ENCODE results near the gene GPC5.
"Not testable (repeated sequence)": the region's sequence is repeated elsewhere in the genome, so short reads cannot be mapped to it uniquely, and the experiment has no call there.

The GPC5 gene

DNA sequence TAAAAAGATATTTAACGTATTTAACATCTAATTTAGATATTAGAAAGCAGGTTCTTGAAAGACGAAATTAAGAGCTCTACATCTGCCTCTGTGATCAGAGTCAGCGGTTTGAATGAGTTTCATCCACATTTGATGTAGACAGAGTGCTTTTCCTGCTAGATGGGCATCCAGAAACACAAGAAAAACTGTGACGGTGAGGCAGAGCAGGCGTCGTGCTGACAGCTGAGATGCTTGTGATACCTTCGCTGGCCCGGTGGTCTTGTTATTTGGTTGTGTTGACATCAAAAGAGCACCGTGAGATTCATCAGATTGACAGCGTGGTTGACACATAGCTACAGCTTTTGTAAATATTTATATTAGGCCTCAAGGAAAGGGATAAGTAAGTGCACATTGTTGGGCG lies 399.1 kb downstream of the GPC5 start:
- no peak for DNase-seq

DNA sequence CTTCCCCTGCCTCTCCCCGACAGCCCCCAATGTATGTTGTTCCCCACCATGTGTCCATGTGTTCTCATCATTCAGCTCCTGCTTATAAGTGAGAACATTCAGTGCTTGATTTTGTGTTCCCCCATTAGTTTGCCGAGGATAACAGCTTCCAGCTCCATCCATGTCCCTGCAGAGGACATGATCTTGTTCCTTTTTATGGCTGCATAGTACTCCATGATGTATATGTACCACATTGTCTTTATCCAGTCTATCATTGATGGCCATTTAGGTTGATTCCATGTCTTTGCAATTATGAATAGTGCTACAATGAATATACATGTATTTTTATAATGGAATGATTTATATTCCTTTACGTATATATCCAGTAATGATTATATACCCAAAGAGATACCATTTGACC lies 399.9 kb downstream of the GPC5 start:
- not testable (repeated sequence) for DNase-seq

DNA sequence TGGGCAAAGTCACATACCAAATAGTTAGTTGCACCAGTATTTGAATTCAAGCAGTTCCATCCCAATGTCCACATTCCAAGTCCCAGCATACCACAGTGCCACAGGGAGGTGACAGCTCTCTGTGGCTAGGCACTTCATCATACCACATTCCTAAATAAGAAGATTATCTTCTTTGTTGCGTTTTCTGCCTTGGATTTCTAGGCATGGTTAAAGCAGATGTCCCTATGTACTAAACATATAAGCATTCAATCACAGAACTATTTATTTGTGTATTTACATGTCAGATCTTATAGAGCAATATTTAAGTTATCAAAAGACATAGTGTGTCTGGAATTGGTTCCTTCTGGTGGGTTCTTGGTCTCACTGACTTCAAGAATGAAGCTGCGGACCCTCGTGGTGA lies 403.4 kb downstream of the GPC5 start:
- not testable (repeated sequence) for DNase-seq

DNA sequence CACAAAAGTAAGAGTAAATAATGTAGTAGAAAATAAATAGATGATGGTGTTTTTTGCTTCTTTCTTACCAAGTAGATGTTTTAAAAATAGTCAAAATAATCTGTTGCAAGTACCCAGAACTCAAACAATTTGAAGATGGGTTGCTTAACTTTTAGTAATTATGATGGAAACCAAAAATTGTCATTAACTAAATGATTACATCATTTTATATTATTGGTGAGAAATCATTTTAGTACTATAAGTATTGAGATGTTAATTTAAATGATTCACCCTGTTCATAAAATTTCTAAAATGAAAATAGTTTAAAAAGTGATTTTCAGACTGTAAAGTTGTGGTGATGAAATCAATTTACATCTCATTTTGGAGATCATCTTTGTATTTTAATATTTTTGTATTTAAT lies 404.5 kb downstream of the GPC5 start:
- no peak for DNase-seq

DNA sequence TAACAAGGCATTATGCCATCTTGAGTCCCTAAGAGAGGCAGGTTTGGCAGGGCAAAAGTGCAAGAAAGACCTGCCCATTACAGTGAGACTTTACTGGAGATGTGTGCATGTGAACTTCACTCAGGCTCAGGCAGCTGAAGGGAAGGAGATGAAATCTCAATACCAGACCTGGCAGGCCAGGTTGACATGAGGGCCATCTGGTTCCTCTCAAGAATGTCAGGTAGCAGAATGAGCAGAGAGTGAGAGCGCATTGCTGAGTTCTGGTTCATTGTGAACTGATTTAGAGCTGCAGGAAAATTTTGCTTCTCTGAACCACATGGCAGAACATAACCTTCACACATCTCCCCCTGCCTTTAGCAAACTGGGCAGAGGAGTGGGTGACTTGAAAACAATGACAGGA lies 406.3 kb downstream of the GPC5 start:
- DNase-seq: no peak

DNA sequence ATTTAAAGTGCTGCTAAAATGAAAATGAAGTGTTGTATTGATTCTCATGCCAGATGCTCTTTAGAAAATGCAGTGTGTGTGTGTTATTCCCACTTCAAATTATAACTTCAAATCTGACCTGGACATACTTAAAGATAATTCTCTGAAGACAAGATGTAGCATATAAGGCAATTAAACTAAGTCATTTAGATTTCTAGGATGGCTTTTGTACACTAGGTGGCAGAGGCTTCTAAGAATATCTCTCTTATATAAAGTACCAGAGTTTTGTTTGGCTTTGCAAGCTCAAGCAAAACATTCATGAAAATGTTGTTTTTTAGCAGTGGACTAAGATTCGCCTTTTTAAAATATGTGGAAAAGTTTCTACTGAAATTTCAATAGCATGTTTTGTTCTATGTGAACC lies 407.2 kb downstream of the GPC5 start:
- DNase-seq: no peak

DNA sequence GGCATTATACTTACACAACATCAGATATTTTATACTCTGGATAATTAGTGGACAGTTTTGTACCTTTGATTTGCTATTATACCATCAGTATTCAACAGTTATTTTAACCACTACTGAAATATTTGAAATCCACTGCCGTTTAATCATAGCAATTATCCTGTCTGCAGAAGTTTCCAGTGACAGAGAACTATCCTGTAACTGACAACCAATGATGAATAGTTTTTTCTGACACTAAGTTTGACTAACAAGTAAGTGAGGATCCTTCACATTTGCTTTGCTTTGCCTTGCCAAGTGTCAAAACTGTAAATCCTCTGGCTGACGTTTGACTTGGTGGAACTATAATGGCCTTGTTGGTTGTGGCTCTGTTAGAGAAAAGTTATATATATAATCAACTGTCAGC lies 410.7 kb downstream of the GPC5 start:
- no peak for DNase-seq

DNA sequence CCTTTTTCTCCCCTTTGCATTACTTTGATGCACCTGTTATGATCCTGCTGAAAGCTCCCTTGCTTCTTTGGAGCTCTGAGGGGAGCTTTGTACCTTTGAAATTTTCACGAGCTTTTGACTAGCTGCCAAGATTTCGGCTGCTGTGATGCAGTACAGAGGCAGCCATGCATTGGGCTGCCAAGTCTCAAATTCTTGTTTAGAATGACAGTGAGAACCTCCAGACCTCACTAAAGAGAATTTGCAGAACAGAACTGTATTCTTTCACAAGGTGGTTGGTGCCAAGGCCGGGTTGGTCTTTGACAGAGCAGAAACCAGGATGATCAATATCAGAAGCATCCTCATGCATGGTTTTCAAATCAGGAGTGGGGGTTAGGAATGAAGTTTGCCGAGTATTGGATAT lies 414.8 kb downstream of the GPC5 start:
- DNase-seq: peak; percentile 40

DNA sequence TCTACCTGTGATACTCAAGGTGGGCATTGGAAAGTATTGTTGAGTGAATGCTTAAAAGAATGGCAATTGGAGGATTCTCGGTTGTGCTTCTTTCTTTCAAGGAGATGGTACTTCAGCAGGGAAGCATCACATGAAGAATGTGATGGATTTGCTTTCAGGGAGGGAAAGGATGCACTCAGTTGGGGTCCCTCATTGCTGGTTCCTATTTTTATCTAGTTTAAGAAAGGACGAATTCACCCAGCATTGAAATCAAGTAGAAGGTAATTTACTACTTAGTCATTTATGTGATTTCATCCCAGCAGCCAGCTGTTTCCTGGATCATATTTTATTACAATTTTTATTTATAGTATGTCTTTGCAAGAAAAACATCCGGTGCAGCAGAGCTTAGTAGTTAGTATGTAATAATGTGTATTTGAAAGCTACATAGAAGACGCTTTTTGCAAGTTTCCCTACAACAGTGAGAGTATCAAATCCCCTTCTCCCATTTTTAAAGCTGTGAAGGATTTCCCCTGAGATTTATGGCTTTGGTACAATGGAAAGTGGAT lies 417.9 kb downstream of the GPC5 start:
- DNase-seq: no peak

DNA sequence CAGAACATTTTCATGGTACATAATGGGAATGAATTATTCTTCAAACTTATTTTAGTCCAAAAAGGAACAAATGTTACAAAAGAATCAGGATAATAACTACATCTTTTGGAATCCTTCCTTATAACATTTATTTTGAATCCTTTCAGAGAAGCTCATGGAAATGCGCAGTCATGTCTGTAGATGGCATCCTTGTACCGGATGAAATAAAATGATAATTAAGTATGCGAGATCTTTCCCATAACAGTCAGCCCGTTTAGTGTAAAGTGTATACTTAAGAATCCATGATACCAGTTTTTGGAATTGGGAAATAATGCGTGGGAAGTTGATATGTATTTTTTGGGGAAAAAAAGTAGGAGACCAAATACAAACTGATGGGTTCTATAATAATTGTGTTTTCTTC lies 418.8 kb downstream of the GPC5 start:
- DNase-seq: peak; percentile 62

DNA sequence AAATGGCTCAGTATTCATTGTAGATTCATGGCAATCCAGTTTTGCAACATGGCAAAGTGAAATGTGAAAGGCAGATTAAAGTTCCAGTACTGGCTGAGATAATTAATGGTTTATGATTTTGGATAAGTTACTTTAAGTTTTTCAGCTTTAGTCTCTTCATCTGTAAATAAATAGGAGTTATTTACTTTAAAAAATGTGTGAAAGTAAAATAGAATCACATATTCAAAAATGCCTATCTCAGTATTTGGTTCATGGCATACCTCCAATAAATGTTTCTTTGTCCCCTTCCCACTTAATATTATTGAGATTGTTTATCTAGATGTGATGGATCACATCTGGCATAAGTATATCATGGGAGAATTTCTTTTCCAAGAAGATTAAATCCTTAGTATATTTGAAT lies 426.0 kb downstream of the GPC5 start:
- no peak for DNase-seq

DNA sequence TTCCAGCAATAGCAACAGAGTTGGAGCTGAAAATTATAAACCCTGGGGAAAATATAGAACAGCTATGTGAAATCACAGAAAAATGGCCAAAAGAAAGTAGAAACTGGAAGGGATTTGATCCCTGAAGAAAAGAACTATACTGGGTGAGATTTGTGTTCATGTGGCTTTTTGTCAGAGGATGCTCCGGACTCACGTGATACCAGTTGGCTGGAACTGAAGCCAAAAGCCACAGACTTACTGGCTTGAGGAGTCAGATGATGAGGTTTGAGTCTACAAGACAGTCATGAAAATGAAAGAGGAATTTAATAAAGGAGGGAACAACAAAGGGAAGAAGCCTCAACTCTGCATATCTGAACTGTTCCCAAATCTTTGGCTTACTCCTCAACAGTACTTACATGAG lies 427.1 kb downstream of the GPC5 start:
- DNase-seq: no peak

DNA sequence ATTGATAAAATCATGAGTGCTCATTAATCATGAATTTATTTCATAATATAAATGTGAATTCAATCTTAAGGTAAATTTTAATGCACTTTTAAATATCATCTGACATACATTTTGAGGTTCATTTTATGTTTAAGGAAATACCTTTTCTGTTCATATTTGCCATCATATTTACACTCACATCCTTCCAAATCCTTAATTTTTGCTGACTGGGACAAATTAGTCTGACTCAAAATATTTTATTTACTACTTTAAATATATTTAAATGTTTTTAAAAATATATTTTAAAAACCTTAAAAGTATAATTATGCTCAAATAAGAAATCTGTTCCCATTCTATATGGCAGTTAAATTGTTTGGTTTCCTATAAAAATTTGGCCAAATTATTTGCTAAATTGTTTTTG lies 438.1 kb downstream of the GPC5 start:
- no peak for DNase-seq

DNA sequence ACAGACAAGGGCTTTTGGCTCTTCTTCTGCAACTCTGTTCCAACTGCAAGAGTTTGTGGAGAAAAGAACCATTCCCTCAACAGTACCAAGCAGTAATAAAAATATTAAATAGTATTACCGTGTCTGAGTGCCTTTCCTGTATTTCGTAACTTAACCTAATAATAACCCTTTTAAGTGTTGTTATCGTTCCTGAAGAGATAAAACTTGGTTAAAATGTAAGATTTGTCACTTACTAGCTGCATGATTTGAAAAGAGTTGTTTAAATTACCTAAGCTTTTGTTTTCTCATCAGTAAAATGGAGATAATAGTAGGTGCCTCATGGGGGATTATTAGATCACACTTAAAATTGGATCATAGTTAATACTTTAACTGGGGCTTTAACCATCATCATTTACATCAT lies 447.2 kb downstream of the GPC5 start:
- DNase-seq: no peak

DNA sequence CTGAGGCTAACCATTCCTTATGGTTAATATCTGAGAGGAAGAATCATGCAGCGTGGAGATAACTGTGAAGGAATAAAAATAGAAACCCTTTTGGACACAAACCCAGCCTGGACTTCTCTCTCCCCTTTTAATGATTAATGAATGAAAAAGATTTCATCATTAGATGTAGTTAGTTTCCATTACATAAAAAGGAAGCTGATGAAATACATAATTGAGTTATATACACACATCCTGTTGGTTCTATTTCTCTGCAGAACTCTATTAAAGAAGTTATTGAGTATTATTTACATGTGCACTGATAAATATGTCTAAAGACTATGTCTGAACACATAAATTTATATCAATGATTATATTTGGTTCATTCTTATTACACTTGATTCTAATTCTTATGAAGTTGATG lies 465.3 kb downstream of the GPC5 start:
- no peak for DNase-seq

DNA sequence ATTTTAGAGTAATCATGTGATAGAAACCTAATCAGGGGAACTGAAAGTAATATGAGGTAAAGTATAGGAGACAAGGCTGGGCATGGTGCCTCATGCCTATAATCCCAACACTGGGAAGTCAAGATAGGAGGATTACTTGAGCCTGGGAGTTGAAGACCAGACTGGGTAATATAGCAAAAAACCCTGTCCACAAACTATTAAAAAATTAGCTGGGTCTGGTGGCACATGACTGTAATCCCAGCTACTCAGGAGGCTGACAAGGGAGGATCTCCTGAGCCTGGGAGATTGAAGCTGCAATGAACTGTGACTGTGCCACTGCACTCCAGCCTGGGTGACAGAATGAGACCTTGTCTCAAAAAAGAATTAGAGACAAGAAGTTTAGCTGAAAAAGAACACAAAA lies 469.9 kb downstream of the GPC5 start:
- no peak for DNase-seq

DNA sequence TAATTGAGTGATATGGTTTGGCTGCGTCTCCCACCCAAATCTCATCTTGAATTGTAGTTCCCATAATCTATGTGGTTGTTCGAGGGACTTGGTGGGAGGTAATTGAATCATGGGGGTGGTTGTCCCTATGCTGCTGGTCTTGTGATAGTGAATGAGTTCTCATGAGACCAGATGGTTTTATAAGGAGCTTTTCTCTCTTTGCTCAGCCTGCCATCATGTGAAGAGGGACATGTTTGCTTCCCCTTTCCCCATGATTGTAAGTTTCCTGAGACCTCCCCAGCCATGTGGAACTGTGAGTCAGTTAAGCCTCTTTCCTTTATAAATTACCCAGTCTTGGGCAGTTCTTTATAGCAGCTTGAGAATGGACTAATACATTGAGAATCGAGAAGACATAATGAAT lies 480.1 kb downstream of the GPC5 start:
- no peak for DNase-seq

DNA sequence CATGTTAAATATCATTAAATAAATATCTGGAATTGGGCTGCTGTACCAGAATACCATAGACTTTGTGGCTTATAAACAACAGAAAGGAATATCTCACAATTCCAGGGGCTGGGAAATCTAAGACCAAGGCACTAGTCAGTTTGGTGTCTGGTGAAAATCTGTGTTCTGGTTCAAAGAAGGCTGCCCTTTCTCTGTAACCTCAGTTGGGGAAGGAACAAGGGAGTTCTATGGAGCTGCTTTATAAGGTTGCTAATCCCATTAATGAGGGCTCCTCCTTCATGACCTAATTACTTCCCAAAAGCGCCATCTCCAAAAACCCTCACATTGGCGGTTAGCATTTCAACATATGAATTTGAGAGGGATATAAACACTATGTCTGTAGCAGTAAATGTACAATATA lies 480.9 kb downstream of the GPC5 start:
- no peak for DNase-seq

DNA sequence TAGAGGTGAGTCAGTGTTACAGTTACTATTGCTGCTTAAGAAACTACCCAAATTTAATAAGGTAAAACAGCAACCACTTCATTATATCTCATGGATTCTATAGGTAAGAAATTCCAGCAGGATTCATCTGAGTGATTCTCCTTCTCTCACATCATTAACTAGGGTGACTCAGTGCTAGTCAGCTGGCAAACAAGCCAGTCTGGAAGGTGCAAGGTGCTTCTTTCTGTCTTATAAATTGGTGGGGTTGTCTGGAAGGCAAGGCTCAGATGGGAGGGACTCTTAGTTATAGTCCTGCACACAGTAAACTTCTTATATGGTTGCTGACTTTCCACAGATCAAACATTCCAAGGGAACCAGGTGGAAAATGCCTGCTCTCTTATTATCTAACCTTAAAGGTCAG lies 484.5 kb downstream of the GPC5 start:
- DNase-seq: no peak

DNA sequence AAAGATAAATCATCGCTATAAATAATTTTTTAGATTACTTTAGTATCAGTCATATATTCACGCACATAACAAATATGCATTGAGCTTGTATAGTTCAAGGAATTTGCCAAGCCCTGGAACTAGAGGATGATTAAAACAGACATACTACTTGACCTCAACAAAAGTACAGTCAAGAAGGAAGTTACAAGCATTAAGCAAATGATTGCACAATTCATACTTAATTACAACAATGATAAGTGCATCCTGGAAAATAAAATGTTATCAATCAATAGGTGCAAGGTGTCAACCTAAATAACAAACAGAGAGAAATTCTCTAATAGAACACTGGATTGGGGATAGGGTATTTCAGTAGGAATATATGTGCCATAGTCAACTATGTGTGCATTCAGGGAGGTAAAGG lies 491.2 kb downstream of the GPC5 start:
- no peak for DNase-seq

DNA sequence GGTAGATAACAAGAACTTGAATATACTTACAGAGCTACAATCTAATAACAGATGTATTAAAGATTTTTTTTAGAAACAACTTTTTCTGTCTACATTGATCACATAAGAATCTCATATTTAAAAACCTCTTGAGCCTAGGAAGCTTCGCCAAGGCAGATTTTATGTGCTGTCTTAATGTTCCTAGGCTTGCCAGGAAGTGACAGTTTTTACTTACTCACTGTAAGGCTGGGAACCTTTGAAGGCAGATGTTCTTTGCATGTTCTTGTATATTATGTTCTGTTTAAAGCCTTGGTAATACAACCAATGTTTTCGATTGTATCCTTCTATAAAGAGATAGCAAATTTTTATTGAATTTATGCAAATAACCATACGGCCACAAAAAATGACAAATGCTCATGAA lies 492.7 kb downstream of the GPC5 start:
- DNase-seq: no peak

DNA sequence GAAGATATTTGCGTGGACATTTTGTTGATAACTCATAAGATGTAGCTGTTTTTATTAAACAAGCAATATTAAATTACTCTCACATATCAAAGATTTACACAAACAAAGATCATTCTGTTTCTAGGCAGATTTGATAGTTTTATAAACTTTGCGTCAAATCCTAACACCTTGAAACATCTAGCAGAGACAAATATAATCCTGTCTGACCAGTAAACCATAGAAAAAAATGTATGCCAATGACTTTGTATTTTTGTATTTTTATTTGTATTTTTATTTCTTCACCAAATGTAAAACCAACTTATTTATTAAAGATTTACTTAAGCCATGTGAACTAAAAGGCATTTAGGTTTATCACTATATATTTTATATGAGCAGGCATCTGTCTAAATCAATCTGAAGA lies 494.6 kb downstream of the GPC5 start:
- no peak for DNase-seq

DNA sequence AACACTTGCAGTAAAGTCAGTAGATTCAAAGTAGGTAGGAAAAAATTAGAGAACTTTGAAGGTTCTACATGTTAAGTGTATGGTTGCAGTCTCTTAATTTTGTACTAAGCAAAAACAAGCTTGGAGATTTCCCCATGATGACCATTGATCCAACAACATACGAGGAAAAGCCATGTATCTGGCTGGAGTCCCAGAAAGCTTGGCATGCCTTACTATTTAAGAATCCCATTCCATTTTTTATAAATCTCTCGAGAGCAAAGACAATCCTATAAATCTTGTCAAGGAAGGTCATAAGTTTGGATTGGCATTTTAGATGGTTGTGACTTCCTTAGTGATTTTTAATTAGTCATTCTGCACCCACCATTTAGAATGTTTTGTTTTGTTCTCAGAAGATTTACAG lies 495.9 kb downstream of the GPC5 start:
- peak; percentile 27 for DNase-seq

DNA sequence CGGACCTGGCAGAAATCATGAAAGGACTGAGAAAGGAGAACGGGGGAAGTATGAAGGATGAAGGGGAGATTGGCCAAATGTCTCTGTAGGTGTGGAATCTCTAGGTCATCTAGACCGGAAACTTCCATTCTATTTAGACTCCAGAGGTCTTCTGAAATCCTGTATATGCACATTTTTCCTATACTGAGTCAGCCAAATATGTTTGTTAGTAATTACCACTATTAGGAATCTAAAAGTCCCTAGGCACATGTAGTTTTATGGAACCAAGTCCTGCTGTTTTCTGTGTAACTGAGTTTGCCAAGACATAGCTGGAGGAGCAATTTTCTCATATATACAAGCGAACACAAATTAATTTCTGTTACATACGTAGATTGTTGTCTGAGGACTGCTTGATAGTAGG lies 498.1 kb downstream of the GPC5 start:
- no peak for DNase-seq

DNA sequence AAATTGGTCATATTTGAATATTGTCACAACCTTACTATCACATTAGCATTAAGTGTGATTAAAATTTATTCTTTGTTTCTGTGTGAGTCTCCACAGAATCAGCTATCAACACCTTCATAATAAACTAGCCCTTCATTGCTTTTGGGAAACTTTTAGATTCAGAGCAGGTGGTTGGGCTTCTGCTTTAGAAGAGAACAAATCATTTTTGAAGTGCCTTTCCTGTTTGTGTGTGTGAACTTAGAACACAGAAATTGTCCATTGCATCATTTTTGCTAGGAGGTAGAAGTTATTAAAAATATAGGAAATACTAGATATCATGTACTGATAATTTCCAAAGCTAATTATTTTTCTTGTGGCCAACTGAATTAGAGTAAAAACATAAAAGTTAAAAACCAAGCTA lies 500.6 kb downstream of the GPC5 start:
- not testable (repeated sequence) for DNase-seq

DNA sequence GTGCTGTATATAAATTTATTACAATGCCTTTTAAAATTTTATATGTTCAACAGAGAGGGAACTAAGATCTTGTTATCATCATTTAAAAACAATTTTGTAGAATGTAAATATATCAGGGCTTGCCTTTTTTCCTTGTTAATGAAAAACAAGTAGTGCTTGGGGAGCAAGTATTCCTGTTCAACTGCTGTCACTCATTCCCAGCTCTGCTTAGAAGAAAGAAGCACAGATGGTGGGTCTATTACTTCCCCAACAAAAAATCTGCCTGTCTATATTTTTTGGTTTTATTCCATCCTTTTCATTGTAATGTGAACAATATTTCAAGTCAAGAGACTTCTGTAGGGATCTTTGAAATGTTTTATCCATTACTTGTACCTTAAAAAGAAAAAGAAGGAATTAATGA lies 503.9 kb downstream of the GPC5 start:
- no peak for DNase-seq
